H1 (cell line): ENCODE measurements around the gene DGCR6L. TPM values are rescaled to one million over a fixed set of nuclear protein-coding genes. Genes with fewer than 3 reads are reported as not detected.
"Not testable (repeated sequence)": the region's sequence is repeated elsewhere in the genome, so short reads cannot be mapped to it uniquely, and the experiment has no call there.

Experiments used
- CTCF ChIA-PET: fragments of 300-600 bp; sonication (Branson Sonifier 250); formaldehyde crosslinking; loops from one replicate; lab custom pipeline; 2021; ENCODE audit not compliant: partially characterized antibody; lab: Charles Lee
- POLR2A ChIA-PET: fragments of 300-600 bp; sonication (Branson Sonifier 250); formaldehyde crosslinking; loops from one replicate; lab custom pipeline; 2021; ENCODE audit warnings: inconsistent platforms; ENCODE audit not compliant: partially characterized antibody; lab: Charles Lee
- DNase-seq, 2 experiments: peaks; one replicate each; pipeline versions ENCODE4 v3.0.0 to v3.0.0-alpha.2; 2010 to 2022; ENCODE audit warnings: low spot score in 2 of 2, low read depth in 1 of 2, mixed read lengths in 1 of 2
- FAIRE-seq: peaks from 2 replicates; lab custom pipeline; 2011; peaks lifted over from hg19 to GRCh38; lab: Jason Lieb, UNC
- H2AFZ ChIP-seq: 2 replicates; pipeline ENCODE4 v1.8.1; 2012; ENCODE audit warnings: low read length, inconsistent platforms
- H2AK5ac ChIP-seq: 2 replicates; pipeline ENCODE4 v1.6.1; 2013; ENCODE audit warnings: low read depth, low read length
- H2BK120ac ChIP-seq: replicated peaks from 2 replicates; pipeline ENCODE3; 2013; ENCODE audit warnings: low read depth, low read length, inconsistent platforms
- H2BK12ac ChIP-seq: 2 replicates; pipeline ENCODE4 v1.6.1; 2013; ENCODE audit warnings: low read depth, low read length
- H2BK15ac ChIP-seq: 2 replicates; pipeline ENCODE4 v1.6.1; 2013; ENCODE audit warnings: low read length
- H2BK20ac ChIP-seq: 2 replicates; pipeline ENCODE4 v1.6.1; 2013; ENCODE audit warnings: low read length
- H2BK5ac ChIP-seq: 2 replicates; pipeline ENCODE4 v1.6.1; 2013; ENCODE audit warnings: low read depth, low read length
- H3K14ac ChIP-seq: 2 replicates; pipeline ENCODE4 v1.6.1; 2013; ENCODE audit warnings: inconsistent platforms; ENCODE audit not compliant: insufficient read length
- H3K18ac ChIP-seq: 2 replicates; pipeline ENCODE4 v1.6.1; 2013; ENCODE audit warnings: low read length; ENCODE audit errors: extremely low read depth
- H3K23ac ChIP-seq: 2 replicates; pipeline ENCODE4 v1.6.1; 2013; ENCODE audit warnings: inconsistent platforms; ENCODE audit not compliant: insufficient read length
- H3K23me2 ChIP-seq: 2 replicates; pipeline ENCODE4 v1.6.1; 2013; ENCODE audit warnings: low read depth, low read length
- H3K27ac ChIP-seq: 2 replicates; pipeline ENCODE4 v1.6.1; 2011; ENCODE audit warnings: low read depth, low read length, inconsistent platforms
- H3K27me3 ChIP-seq, 4 experiments: replicated peaks in 1 of 4; 1 replicate in 1 of 4; 2 replicates in 3 of 4; pipeline versions ENCODE4 v1.6.1 to v1.8.1; 2011 to 2013; ENCODE audit warnings: low read length in 3 of 4, mild to moderate bottlenecking in 3 of 4, inconsistent platforms in 2 of 4, mixed read lengths in 2 of 4, moderate library complexity in 1 of 4; ENCODE audit not compliant: control insufficient read depth in 3 of 4, insufficient read depth in 3 of 4; ENCODE audit errors: extremely low read depth in 1 of 4
- H3K36me3 ChIP-seq, 4 experiments: 2 replicates each; pipeline versions ENCODE4 v1.6.1 to v1.8.1; 2011 to 2013; ENCODE audit warnings: mild to moderate bottlenecking in 4 of 4, low read length in 3 of 4, moderate library complexity in 2 of 4, control low read depth in 1 of 4, inconsistent platforms in 1 of 4; ENCODE audit not compliant: insufficient read depth in 4 of 4, control insufficient read depth in 2 of 4
- H3K4ac ChIP-seq: replicated peaks from 2 replicates; pipeline ENCODE3; 2013; ENCODE audit warnings: low read length, low read depth, mixed read lengths, inconsistent platforms; ENCODE audit not compliant: insufficient read length
- H3K4me1 ChIP-seq, 4 experiments: replicated peaks in 1 of 4; 1 replicate in 1 of 4; 2 replicates in 3 of 4; pipeline versions ENCODE4 v1.6.1 to v1.8.1; 2011 to 2013; ENCODE audit warnings: low read length in 3 of 4, inconsistent platforms in 2 of 4, mixed read lengths in 1 of 4; ENCODE audit not compliant: insufficient read depth in 4 of 4, control insufficient read depth in 3 of 4
- H3K4me2 ChIP-seq, 2 experiments: 2 replicates each; pipeline versions ENCODE4 v1.6.1 to v1.8.1; 2011 to 2013; ENCODE audit warnings: low read depth in 2 of 2, low read length in 2 of 2, control low read depth in 1 of 2, inconsistent platforms in 1 of 2, mild to moderate bottlenecking in 1 of 2; ENCODE audit not compliant: insufficient read depth in 1 of 2
- H3K4me3 ChIP-seq, 4 experiments: fragments of 200-600, 300-600 bp in 1 of 4; sonication (generic), shearing (Covaris generic), sonication (Bioruptor Twin) in 1 of 4; 2 replicates each; pipeline versions ENCODE4 v1.5.1 to v1.8.1; 2011 to 2016; ENCODE audit warnings: low read length in 4 of 4, low read depth in 3 of 4, control low read depth in 2 of 4, inconsistent platforms in 2 of 4, mild to moderate bottlenecking in 2 of 4, mixed read lengths in 1 of 4, moderate library complexity in 1 of 4; ENCODE audit not compliant: insufficient read depth in 2 of 4; ENCODE audit errors: extremely low read depth in 1 of 4
- H3K56ac ChIP-seq: replicated peaks from 2 replicates; pipeline ENCODE3; 2013; ENCODE audit warnings: low read depth, mild to moderate bottlenecking, mixed read lengths, low read length, inconsistent platforms; ENCODE audit not compliant: insufficient read length
- H3K79me1 ChIP-seq: 2 replicates; pipeline ENCODE4 v1.6.1; 2013; ENCODE audit warnings: low read depth, low read length, control low read depth
- H3K79me2 ChIP-seq, 2 experiments: 2 replicates each; pipeline versions ENCODE4 v1.6.1 to v1.8.1; 2012 to 2013; ENCODE audit warnings: low read length in 2 of 2, mild to moderate bottlenecking in 2 of 2, inconsistent platforms in 1 of 2; ENCODE audit not compliant: insufficient read depth in 2 of 2, control insufficient read depth in 1 of 2
- H3K9ac ChIP-seq, 4 experiments: replicated peaks in 1 of 4; 1 replicate in 1 of 4; 2 replicates in 3 of 4; pipeline versions ENCODE4 v1.6.1 to v1.8.1; 2011 to 2013; ENCODE audit warnings: low read depth in 3 of 4, low read length in 3 of 4, control low read depth in 2 of 4, mild to moderate bottlenecking in 2 of 4, moderate library complexity in 2 of 4, inconsistent platforms in 1 of 4; ENCODE audit errors: extremely low read depth in 1 of 4
- H3K9me3 ChIP-seq, 2 experiments: 2 replicates each; pipeline versions ENCODE4 v1.6.1 to v1.8.1; 2012 to 2013; ENCODE audit warnings: mild to moderate bottlenecking in 2 of 2, moderate library complexity in 2 of 2, control low read depth in 1 of 2, inconsistent platforms in 1 of 2, low read depth in 1 of 2, low read length in 1 of 2, mixed read lengths in 1 of 2; ENCODE audit not compliant: insufficient read depth in 2 of 2
- H4K20me1 ChIP-seq, 2 experiments: replicated peaks in 1 of 2; 2 replicates each; pipeline versions ENCODE3 to v1.8.1; 2011 to 2013; ENCODE audit warnings: inconsistent platforms in 2 of 2, low read length in 2 of 2, mild to moderate bottlenecking in 1 of 2; ENCODE audit not compliant: insufficient read depth in 2 of 2, control insufficient read depth in 1 of 2
- H4K5ac ChIP-seq: 2 replicates; pipeline ENCODE4 v1.6.1; 2013; ENCODE audit warnings: low read length, low read depth, mixed read lengths, inconsistent platforms; ENCODE audit not compliant: insufficient read length
- H4K8ac ChIP-seq: 2 replicates; pipeline ENCODE4 v1.8.0; 2013; ENCODE audit warnings: mild to moderate bottlenecking, moderate library complexity, low read length, inconsistent platforms; ENCODE audit not compliant: insufficient read depth; ENCODE audit errors: extremely low read depth
- H4K91ac ChIP-seq: replicated peaks from 2 replicates; pipeline ENCODE3; 2013; ENCODE audit warnings: low read length, mixed read lengths, inconsistent platforms; ENCODE audit not compliant: insufficient read length
- WGBS, 2 experiments: shearing (Covaris generic) in 1 of 2; methylation state at CpG; one replicate each; pipeline versions ENCODE4 v1.1.6 to v1.1.7; 2013 to 2015; ENCODE audit warnings: low lambda C conversion rate in 2 of 2, mixed read lengths in 2 of 2, inconsistent platforms in 1 of 2, low coverage in 1 of 2, missing lambda C conversion rate in 1 of 2; ENCODE audit not compliant: insufficient replicate concordance in 2 of 2, insufficient coverage in 1 of 2, insufficient read length in 1 of 2; ENCODE audit errors: extremely low coverage in 1 of 2, missing lambda C conversion rate in 1 of 2; 5-methylcytosine and 5-hydroxymethylcytosine counted together
- polyA plus RNA-seq, 7 experiments: library from polyadenylated mRNA; depleted of rRNA in 3 of 7; stranded (reverse) in 5 of 7; unstranded in 2 of 7; fragments of >200 nt in 5 of 7; fragments of 200-250 nt in 2 of 7; gene quantifications; 1 replicate in 5 of 7; 2 replicates in 1 of 7; 4 replicates in 1 of 7; pipeline versions ENCODE4 v1.2.1 to v1.2.3, GENCODE V29; 2011 to 2013; ENCODE audit warnings: missing spikeins in 2 of 7, mixed read lengths in 2 of 7
- total RNA-seq: library from RNA; stranded (reverse); fragmentation: NEBNext Ultra II Directional; extraction: Animal tissue kit (Norgen Biotek cat#: 25700); gene quantifications from 2 replicates; pipeline ENCODE4 v1.2.1, GENCODE V29; 2021

DGCR6L gene
- total and polyA plus RNA-seq, 2 of the 8 experiments (the other 6 are each of a cell fraction or from before 2014, with no cell fraction given) = 43.6 to 72.6 TPM

DNA sequence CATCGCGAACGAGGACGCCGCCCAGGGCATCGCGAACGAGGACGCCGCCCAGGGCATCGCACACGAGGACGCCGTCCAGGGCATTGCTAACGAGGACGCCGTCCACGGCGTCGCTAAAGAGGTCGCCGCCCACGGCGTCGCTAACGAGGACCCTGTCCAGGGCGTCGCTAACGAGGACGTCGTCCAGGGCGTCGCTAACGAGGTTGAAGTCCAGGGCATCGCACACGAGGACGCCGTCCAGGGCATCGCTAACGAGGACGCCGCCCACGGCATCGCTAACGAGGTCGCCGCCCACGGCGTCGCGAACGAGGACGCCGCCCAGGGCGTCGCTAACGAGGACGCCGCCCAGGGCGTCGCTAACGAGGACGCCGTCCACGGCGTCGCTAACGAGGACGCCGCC is 38.1 kb upstream of the DGCR6L start:
- H3K9me3 ChIP-seq, H2AK5ac ChIP-seq, H2AFZ ChIP-seq, H4K91ac ChIP-seq, H3K4ac ChIP-seq, H4K8ac ChIP-seq, H3K56ac ChIP-seq, H2BK120ac ChIP-seq, H3K79me1 ChIP-seq, H2BK15ac ChIP-seq, H3K79me2 ChIP-seq, H3K14ac ChIP-seq, H4K20me1 ChIP-seq, FAIRE-seq, H4K5ac ChIP-seq, H3K9ac ChIP-seq, H3K18ac ChIP-seq, H3K36me3 ChIP-seq, H3K4me2 ChIP-seq, CTCF ChIA-PET, H3K4me3 ChIP-seq, H2BK12ac ChIP-seq, H3K27me3 ChIP-seq, H2BK5ac ChIP-seq, H3K23ac ChIP-seq, H3K27ac ChIP-seq, H3K4me1 ChIP-seq, POLR2A ChIA-PET, H2BK20ac ChIP-seq, H3K23me2 ChIP-seq: not testable (repeated sequence)
- 100% methylated on average over 2 of the region's 70 CpGs; no CpG with 5 or more reads in 1 of the 2 experiments for WGBS, 2 experiments
- peak in 1 of 2 experiments; percentile 8 for DNase-seq

DNA sequence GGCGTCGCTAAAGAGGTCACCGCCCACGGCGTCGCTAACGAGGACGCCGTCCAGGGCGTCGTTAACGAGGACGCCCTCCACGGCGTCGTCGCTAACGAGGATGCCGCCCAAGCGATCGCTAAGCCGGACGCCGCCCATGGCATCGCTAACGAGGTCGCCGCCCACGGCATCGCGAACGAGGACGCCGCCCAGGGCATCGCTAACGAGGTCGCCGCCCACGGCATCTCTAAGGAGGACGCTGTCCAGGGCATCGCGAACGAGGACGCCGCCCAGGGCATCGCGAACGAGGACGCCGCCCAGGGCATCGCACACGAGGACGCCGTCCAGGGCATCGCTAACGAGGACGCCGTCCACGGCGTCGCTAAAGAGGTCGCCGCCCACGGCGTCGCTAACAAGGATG is 37.0 kb upstream of the DGCR6L start:
- H2BK15ac ChIP-seq, POLR2A ChIA-PET, H2AK5ac ChIP-seq, H3K23me2 ChIP-seq, H3K4me3 ChIP-seq, H3K18ac ChIP-seq, H3K4me1 ChIP-seq, H2BK12ac ChIP-seq, FAIRE-seq, H2BK120ac ChIP-seq, H3K23ac ChIP-seq, H3K79me2 ChIP-seq, H3K14ac ChIP-seq, H2BK20ac ChIP-seq, H3K27ac ChIP-seq, H2AFZ ChIP-seq, H4K91ac ChIP-seq, H3K56ac ChIP-seq, H3K4me2 ChIP-seq, H3K27me3 ChIP-seq, H4K8ac ChIP-seq, H3K79me1 ChIP-seq, CTCF ChIA-PET, H3K9me3 ChIP-seq, H3K36me3 ChIP-seq, H2BK5ac ChIP-seq, H4K20me1 ChIP-seq, H3K9ac ChIP-seq, H4K5ac ChIP-seq, H3K4ac ChIP-seq: not testable (repeated sequence)
- peak in 1 of 2 experiments; percentile 16 for DNase-seq
- WGBS, 2 experiments = 94% methylated on average over 36 of the region's 66 CpGs; no CpG with 5 or more reads in 1 of the 2 experiments
